22Rv1 (cell line): ENCODE measurements around the gene IQSEC3.
A peak's percentile ranks its signal among the peaks of the same experiment; 100 is the strongest.

Experiments used
- H3K27ac ChIP-seq: fragments of 450-650 bp; 2 replicates; pipeline ENCODE4 v1.5.1; 2017
- ZFX ChIP-seq: fragments of 450-650 bp; IDR thresholded peaks from 2 replicates; pipeline ENCODE4 v1.6.1; 2017; ENCODE audit warnings: antibody characterized with exemption, borderline replicate concordance
- TF ChIP-seq, protein P1 (sequence below): fragments of 450-650 bp; IDR thresholded peaks from 2 replicates; pipeline ENCODE4 v1.5.1; 2017; ENCODE audit warnings: mild to moderate bottlenecking

The IQSEC3 gene

DNA sequence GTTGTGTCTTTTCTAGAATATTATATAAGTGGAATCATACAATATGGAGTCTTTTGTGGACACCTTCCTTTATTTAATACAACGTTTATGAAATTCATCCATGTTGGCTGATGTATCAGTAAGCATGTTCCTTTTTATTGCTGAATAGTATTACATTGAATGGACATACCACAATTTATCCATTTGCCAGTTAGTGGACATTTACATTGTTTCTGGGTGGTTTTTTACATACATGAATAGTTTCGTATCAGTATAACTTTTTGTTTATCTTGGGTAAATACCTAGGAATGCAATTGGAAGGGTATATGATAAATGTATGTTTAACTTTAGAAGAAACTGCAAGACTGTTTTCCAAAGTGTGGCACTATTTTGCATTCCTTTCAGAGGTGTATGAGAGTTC lies 23.1 kb downstream of the IQSEC3 start:
- no peak for TF ChIP-seq ZFX
- H3K27ac ChIP-seq = no peak overlapping the region

GRCh38 chr12:91213-91612 lies 24.6 kb downstream of the IQSEC3 start:
- TF ChIP-seq ZFX = no peak
- TF ChIP-seq, protein P1, sequence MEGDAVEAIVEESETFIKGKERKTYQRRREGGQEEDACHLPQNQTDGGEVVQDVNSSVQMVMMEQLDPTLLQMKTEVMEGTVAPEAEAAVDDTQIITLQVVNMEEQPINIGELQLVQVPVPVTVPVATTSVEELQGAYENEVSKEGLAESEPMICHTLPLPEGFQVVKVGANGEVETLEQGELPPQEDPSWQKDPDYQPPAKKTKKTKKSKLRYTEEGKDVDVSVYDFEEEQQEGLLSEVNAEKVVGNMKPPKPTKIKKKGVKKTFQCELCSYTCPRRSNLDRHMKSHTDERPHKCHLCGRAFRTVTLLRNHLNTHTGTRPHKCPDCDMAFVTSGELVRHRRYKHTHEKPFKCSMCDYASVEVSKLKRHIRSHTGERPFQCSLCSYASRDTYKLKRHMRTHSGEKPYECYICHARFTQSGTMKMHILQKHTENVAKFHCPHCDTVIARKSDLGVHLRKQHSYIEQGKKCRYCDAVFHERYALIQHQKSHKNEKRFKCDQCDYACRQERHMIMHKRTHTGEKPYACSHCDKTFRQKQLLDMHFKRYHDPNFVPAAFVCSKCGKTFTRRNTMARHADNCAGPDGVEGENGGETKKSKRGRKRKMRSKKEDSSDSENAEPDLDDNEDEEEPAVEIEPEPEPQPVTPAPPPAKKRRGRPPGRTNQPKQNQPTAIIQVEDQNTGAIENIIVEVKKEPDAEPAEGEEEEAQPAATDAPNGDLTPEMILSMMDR = no peak
- no peak overlapping the region for H3K27ac ChIP-seq

- TF ChIP-seq, protein P1 = no peak
- no peak for TF ChIP-seq ZFX
- no peak overlapping the region for H3K27ac ChIP-seq
Observed at GRCh38 chr12:93266-94005, 26.9 kb downstream of the IQSEC3 start.

DNA sequence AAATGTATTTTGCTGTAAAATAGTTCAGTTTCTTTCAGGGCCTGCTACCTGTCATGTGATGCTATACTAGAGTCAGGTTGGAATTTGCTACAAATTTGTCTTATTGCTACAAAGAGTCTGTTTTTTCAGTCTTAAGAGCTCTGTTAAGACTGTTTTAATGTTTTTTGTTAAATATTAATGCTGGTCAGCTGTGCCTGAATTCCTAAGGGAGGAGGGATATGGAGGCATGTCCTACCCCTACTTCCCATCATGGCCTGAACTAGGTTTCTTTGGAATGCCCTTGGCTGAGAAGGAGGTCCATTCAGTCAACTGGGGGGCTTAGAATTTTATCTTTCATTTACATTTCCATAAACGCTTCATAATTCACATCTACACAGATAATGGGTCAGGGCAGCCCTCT lies 30.0 kb downstream of the IQSEC3 start:
- no peak for TF ChIP-seq ZFX
- TF ChIP-seq, protein P1 = no peak

DNA sequence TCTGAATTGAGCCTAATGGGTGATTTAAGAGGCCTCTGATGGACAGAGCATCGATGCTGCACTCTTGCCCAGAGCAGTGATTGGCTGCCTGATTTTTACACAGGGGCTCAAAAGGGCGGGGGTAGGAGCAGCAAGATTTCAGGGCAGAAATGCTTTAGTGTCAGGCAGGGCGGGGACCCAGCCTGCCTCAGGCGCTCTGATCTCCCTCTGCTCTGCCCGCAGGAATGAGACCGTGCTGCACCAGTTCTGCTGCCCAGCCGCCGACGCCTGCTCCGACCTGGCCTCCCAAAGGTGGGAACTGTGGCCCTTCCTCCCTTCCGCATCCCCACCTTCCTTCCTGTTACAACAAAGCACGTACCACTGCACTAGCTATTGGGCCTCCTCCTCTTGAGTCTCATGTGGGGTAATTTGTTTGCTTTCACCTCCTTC lies 32.4 kb downstream of the IQSEC3 start:
- H3K27ac ChIP-seq = no peak overlapping the region
- TF ChIP-seq ZFX = no peak
- TF ChIP-seq, protein P1 = no peak

More for the DNA sequence above, 30.0 kb downstream of the IQSEC3 start:
- H3K27ac ChIP-seq = no peak overlapping the region

DNA sequence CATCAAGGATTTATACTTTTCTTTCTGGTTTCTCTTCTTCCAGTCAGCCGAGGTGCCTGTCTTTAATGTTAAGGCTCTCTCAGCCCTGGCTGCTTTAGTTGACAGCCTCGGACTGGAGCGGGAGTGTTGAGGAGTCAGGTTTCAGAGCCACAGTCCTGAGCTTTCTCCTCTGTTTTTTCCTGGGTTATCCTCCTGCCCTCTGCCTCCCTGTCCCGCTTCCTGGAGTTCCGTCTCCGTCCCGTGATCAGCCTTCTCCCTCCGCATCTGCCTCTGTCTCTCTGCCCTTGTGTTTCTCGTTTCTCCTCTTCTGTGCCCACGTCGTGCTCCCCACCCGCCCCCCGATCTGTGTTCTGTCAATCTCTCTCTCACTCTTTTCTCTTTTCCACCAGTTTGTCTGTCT lies 33.0 kb downstream of the IQSEC3 start:
- peak overlapping the region; percentile 4; the same call in 1 of the 2 replicates for H3K27ac ChIP-seq
- no peak for TF ChIP-seq ZFX
- TF ChIP-seq, protein P1 = no peak

DNA sequence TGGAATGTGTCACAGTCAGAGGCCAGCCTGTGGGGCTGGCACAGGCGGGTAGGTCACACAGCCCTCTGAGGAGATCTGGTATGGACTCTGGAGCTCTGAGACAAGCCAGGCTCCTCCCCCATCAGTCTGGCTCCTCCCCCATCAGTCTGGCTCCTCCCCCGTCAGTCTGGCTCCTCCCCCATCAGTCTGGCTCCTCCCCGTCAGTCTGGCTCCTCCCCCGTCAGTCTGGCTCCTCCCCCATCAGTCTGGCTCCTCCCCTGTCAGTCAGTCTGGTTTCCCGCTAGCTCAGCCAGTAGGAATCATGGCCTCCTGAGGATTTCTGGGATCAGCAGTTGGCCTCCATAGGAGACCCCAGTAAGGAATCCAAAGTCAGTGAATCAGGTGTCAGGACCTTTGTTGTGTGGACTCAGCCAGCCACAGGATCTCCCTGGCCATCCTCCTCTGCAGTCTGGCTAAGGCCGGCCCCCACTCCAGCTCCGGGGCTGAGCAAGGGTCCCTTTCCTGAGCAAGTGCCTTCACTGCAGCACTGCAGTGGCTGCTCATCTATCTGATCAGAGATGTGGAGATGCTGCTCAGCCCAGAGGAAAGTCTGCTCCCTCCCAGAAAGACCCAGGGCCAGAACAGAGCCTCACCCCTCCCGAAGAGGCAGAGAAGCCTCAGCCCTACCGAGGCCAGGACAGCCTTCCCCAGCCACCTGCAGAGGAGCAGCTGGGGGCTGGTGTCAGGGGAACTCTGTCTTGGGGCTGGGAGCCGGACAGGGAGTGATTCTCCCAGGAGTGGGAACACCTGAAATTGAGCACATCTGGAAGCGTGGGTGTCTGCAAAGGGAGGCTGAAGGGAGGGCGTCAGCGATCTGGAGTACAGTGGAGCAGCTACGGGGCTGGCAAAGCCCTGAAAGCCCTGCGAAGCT lies 35.7 kb downstream of the IQSEC3 start:
- H3K27ac ChIP-seq = no peak overlapping the region
- TF ChIP-seq ZFX = no peak
- TF ChIP-seq, protein P1 = no peak
